HL-60 (cell line): ENCODE data around the gene PLIN3.

Source experiments
- DNase-seq, 2 experiments: peaks; one replicate each; pipeline ENCODE4 v3.0.0-alpha.2; 2010 to 2020; ENCODE audit warnings: low read depth in 1 of 2, low spot score in 1 of 2
- H3K27ac ChIP-seq: fragments of 250-450 bp; sonication (Bioruptor Pico); replicated peaks from 2 replicates; pipeline ENCODE4 v1.5.1; 2020; ENCODE audit warnings: mild to moderate bottlenecking, moderate library complexity
- H3K27me3 ChIP-seq: fragments of 250-450 bp; sonication (Bioruptor Pico); 2 replicates; pipeline ENCODE4 v1.5.1; 2021; ENCODE audit warnings: mild to moderate bottlenecking, moderate library complexity; ENCODE audit not compliant: insufficient read depth, poor library complexity, severe bottlenecking
- H3K4me3 ChIP-seq: replicated peaks from 2 replicates; pipeline ENCODE4 v1.5.1; 2011; ENCODE audit warnings: mild to moderate bottlenecking, control low read depth, low read length; ENCODE audit not compliant: insufficient read depth
- CTCF ChIP-seq: IDR thresholded peaks from one replicate; pipeline ENCODE4 v1.5.1; 2011; ENCODE audit warnings: low read length, control low read depth, inconsistent platforms; ENCODE audit not compliant: insufficient read depth
- GABPA ChIP-seq: IDR thresholded peaks from 2 replicates; pipeline ENCODE4 v1.6.1; 2012; ENCODE audit warnings: low read depth
- POLR2AphosphoS5 ChIP-seq: IDR thresholded peaks from 2 replicates; pipeline ENCODE4 v1.6.1; 2012; ENCODE audit warnings: low read depth
- SPI1 ChIP-seq: IDR thresholded peaks from 2 replicates; pipeline ENCODE4 v1.6.1; 2012; ENCODE audit warnings: low read depth, mild to moderate bottlenecking, borderline replicate concordance
- TF ChIP-seq, protein P1 (sequence below): IDR thresholded peaks from 2 replicates; pipeline ENCODE4 v1.6.1; 2012; ENCODE audit warnings: low read depth; ENCODE audit not compliant: insufficient replicate concordance

Gene PLIN3

DNA sequence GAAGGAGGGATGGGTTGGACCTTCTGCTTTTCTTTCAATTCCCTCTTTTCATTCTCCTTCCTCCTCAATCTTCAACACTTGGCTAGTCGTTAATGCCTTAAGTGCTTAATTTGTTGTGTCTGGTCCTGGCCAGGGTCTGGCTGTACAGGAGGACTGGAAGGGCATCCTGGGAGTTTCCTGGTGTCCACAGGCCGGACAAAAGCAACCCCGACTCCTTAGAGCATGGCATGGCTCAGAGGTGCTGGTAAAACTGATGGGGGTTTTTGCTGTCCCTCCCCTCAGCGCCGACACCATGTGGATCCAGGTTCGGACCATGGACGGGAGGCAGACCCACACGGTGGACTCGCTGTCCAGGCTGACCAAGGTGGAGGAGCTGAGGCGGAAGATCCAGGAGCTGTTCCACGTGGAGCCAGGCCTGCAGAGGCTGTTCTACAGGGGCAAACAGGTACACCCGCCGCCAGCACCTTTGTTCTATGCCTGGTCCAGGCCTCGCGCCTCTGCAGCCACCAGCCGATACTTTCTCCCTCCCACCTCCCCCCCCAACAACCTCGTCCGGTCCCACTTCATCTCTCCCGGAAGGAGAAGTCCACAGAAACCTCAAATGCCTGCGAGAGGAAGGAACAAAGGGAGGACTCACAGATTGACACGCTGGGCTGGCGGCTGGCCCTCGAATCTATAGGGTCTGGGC, 43.3 kb upstream of the PLIN3 start:
- DNase-seq, result peak in 1 of 2 experiments; percentile 85
- Histone ChIP-seq H3K4me3 (peak overlapping the region; percentile 72), H3K27ac (peak overlapping the region; percentile 86), H3K27me3 (no peaks in the 10 kb centered on the region)
- TF ChIP-seq GABPA (0 out of 2 replicates have a peak, but pooled peaks have one; percentile 15), POLR2AphosphoS5 (peak; percentile 60), SPI1 (peak; percentile 46; the same call in 1 of the 2 replicates), CTCF (no peak)
- TF ChIP-seq, protein P1, sequence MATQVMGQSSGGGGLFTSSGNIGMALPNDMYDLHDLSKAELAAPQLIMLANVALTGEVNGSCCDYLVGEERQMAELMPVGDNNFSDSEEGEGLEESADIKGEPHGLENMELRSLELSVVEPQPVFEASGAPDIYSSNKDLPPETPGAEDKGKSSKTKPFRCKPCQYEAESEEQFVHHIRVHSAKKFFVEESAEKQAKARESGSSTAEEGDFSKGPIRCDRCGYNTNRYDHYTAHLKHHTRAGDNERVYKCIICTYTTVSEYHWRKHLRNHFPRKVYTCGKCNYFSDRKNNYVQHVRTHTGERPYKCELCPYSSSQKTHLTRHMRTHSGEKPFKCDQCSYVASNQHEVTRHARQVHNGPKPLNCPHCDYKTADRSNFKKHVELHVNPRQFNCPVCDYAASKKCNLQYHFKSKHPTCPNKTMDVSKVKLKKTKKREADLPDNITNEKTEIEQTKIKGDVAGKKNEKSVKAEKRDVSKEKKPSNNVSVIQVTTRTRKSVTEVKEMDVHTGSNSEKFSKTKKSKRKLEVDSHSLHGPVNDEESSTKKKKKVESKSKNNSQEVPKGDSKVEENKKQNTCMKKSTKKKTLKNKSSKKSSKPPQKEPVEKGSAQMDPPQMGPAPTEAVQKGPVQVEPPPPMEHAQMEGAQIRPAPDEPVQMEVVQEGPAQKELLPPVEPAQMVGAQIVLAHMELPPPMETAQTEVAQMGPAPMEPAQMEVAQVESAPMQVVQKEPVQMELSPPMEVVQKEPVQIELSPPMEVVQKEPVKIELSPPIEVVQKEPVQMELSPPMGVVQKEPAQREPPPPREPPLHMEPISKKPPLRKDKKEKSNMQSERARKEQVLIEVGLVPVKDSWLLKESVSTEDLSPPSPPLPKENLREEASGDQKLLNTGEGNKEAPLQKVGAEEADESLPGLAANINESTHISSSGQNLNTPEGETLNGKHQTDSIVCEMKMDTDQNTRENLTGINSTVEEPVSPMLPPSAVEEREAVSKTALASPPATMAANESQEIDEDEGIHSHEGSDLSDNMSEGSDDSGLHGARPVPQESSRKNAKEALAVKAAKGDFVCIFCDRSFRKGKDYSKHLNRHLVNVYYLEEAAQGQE, result peak; percentile 31

- Histone ChIP-seq H3K27me3 (no peaks in the 10 kb centered on the region), H3K27ac (peak overlapping the region; percentile 86), H3K4me3 (peak overlapping the region; percentile 72)
- DNase-seq, result peak; percentile 87 to 96
- TF ChIP-seq, protein P1, result no peak
- no peak for TF ChIP-seq POLR2AphosphoS5
- TF ChIP-seq CTCF, result no peak
- no peak for TF ChIP-seq GABPA
Measured at GRCh38 chr19:4909897-4910593, 42.6 kb upstream of the PLIN3 start.

DNA sequence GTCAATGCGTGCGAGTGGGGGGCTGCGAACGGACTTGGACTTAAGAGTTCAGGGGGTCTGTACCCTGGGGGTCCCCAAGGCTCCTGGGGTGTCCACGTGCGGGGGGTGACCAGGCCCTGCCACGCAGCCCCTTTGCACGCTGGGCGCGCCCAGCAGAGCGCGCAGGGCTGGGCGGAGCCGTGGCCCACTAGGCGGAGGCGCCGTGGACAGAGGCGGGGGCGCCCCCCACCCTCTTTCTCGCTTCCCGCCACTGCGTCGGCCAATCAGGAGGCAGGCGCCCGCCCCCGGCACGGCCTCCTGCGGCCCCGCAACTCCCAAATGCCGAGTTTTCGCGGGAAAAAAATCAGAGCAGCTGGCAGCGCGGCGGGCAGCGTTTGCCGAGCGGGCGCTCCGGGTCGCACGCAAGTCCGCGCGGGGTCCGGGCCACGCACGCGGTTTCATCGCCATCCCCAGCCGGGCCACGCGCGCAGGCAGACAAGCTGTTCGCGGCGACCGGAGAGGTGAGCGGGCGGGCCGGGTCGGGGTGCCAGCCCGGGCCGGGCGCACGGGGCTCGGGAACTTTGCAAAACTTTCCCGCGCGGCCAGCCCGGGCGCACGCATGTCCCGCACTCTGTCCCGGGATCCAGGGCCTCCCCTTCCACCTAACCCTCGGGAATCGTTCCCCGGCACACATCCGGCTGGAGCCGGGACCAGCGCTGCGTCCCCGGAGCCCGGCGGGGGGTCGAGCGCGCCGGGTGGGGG, 41.9 kb upstream of the PLIN3 start, which contains the start of gene UHRF1:
Gene UHRF1 (plus strand): TSS at position 346 of the 741 bp plus-strand sequence. CDS start 1,385 bp downstream, outside the sequence.
- DNase-seq, result peak; percentile 74 to 77
- TF ChIP-seq POLR2AphosphoS5, result peak; percentile 44; the same call in 1 of the 2 replicates
- TF ChIP-seq, protein P1, result peak; percentile 49
- TF ChIP-seq GABPA, result no peak
- TF ChIP-seq SPI1, result no peak

More for the DNA sequence above, 41.9 kb upstream of the PLIN3 start, which contains the start of gene UHRF1:
- Histone ChIP-seq H3K27me3 (no peaks in the 10 kb centered on the region), H3K27ac (peak within 1 kb of the TSS; percentile 86), H3K4me3 (peak within 1 kb of the TSS; percentile 72)
